HepG2 (cell line): ENCODE measurements around the gene LCE2A. TPM values are rescaled to one million over a fixed set of nuclear protein-coding genes. Genes with fewer than 3 reads are reported as not detected.

Source experiments
- ATAC-seq: fragments of 200-7000 bp; cut with Tn5 transposase; 3 replicates; pipeline ENCODE4 v1.9.1; 2020; ENCODE audit warnings: mild to moderate bottlenecking, moderate library complexity
- BruUV-seq: library from RNA; stranded (reverse); fragments of 400-500 nt; replicated peaks from 2 replicates; lab custom pipeline; 2021; lab: Mats Ljungman, UMichigan
- CTCF ChIA-PET: fragments of 300-600 bp; formaldehyde crosslinking; extraction: SDS; loops from one replicate; lab custom pipeline; 2021; ENCODE audit warnings: low total read pairs, inconsistent platforms, low intra/inter-chr PET ratio; lab: Yijun Ruan, JAX
- POLR2A ChIA-PET: fragments of 350-600 bp; sonication (Branson Sonifier 250); formaldehyde crosslinking; loops from one replicate; lab custom pipeline; 2020; ENCODE audit warnings: antibody characterized with exemption, inconsistent platforms; lab: Yijun Ruan, JAX
- DNase-seq: peaks from one replicate; pipeline ENCODE4 v3.0.0-alpha.2; 2015; ENCODE audit warnings: low spot score
- FAIRE-seq: peaks from 3 replicates; lab custom pipeline; 2011; peaks lifted over from hg19 to GRCh38; lab: Jason Lieb, UNC
- H2AFZ ChIP-seq: one replicate; pipeline ENCODE4 v1.6.1; 2011; ENCODE audit warnings: low read length, inconsistent platforms
- H3K27ac ChIP-seq: fragments of 300-600 bp; 3 replicates; pipeline ENCODE4 v1.8.0; 2011; ENCODE audit warnings: mixed run types, mild to moderate bottlenecking, mixed read lengths, low read length, inconsistent platforms; ENCODE audit not compliant: insufficient read depth; ENCODE audit errors: extremely low read length
- H3K27me3 ChIP-seq, 2 experiments: fragments of 200-600 bp in 1 of 2; 2 replicates in 1 of 2; 3 replicates in 1 of 2; pipeline versions ENCODE4 v1.6.0 to v1.8.0; 2011; ENCODE audit warnings: low read length in 2 of 2, mild to moderate bottlenecking in 2 of 2, moderate library complexity in 2 of 2, inconsistent platforms in 1 of 2; ENCODE audit not compliant: insufficient read depth in 2 of 2, control insufficient read depth in 1 of 2
- H3K36me3 ChIP-seq, 2 experiments: fragments of 200-600 bp in 1 of 2; replicated peaks in 1 of 2; 2 replicates in 1 of 2; 3 replicates in 1 of 2; pipeline versions ENCODE4 v1.5.1 to v1.8.0; 2011; ENCODE audit warnings: low read length in 2 of 2, inconsistent platforms in 1 of 2; ENCODE audit not compliant: insufficient read depth in 2 of 2, control insufficient read depth in 1 of 2
- H3K4me1 ChIP-seq: 2 replicates; pipeline ENCODE4 v1.5.1; 2012; ENCODE audit warnings: low read length, inconsistent platforms; ENCODE audit not compliant: insufficient read depth
- H3K4me2 ChIP-seq: 2 replicates; pipeline ENCODE4 v1.6.0; 2011; ENCODE audit warnings: low read depth, low read length, inconsistent platforms
- H3K4me3 ChIP-seq, 3 experiments: fragments of 200-600 bp in 1 of 3; sonication (generic), shearing (Covaris generic) in 1 of 3; replicated peaks in 1 of 3; 2 replicates each; pipeline ENCODE4 v1.5.1; 2011 to 2016; ENCODE audit warnings: low read length in 3 of 3, inconsistent platforms in 2 of 3, low read depth in 2 of 3, mild to moderate bottlenecking in 2 of 3, control low read depth in 1 of 3, mixed read lengths in 1 of 3; ENCODE audit not compliant: insufficient read depth in 1 of 3
- H3K79me2 ChIP-seq: one replicate; pipeline ENCODE4 v1.6.1; 2011; ENCODE audit warnings: low read length, inconsistent platforms; ENCODE audit not compliant: insufficient read depth
- H3K9ac ChIP-seq: 2 replicates; pipeline ENCODE4 v1.6.0; 2011; ENCODE audit warnings: mild to moderate bottlenecking, low read depth, low read length, inconsistent platforms; ENCODE audit not compliant: insufficient read depth
- H3K9me3 ChIP-seq: 2 replicates; pipeline ENCODE4 v1.5.1; 2012; ENCODE audit warnings: mild to moderate bottlenecking, low read length
- H4K20me1 ChIP-seq: 2 replicates; pipeline ENCODE4 v1.6.0; 2011; ENCODE audit warnings: inconsistent platforms, mild to moderate bottlenecking, low read length, moderate library complexity; ENCODE audit not compliant: insufficient read depth
- BHLHE40 ChIP-seq: IDR thresholded peaks from 2 replicates; pipeline ENCODE4 v1.6.1; 2011; ENCODE audit warnings: low read length, improper control_type of control experiment
- HDAC2 ChIP-seq: sonication (generic); formaldehyde crosslinking; IDR thresholded peaks from 2 replicates; pipeline ENCODE4 v1.4.0; 2020; ENCODE audit warnings: missing genetic modification reagents
- KAT7 ChIP-seq: IDR thresholded peaks from 2 replicates; pipeline ENCODE4 v1.6.1; 2018; ENCODE audit warnings: borderline replicate concordance, missing compliant biosample characterization
- KLF12 ChIP-seq: sonication (generic); formaldehyde crosslinking; IDR thresholded peaks from 2 replicates; pipeline ENCODE4 v1.4.0; 2020; ENCODE audit warnings: missing genetic modification reagents, borderline replicate concordance
- KLF9 ChIP-seq: IDR thresholded peaks from 2 replicates; pipeline ENCODE4 v1.6.1; 2016; ENCODE audit warnings: low read depth
- MIXL1 ChIP-seq: IDR thresholded peaks from 2 replicates; pipeline ENCODE4 v1.6.1; 2016
- ONECUT2 ChIP-seq: sonication (generic); formaldehyde crosslinking; IDR thresholded peaks from 2 replicates; pipeline ENCODE4 v1.4.0; 2020; ENCODE audit warnings: missing genetic modification reagents
- RORA ChIP-seq: sonication (generic); formaldehyde crosslinking; IDR thresholded peaks from 2 replicates; pipeline ENCODE4 v1.5.0; 2020; ENCODE audit warnings: mild to moderate bottlenecking, missing genetic modification reagents, moderate library complexity
- SNAI1 ChIP-seq: sonication (generic); formaldehyde crosslinking; IDR thresholded peaks from 2 replicates; pipeline ENCODE4 v1.5.0; 2020; ENCODE audit warnings: mild to moderate bottlenecking, missing genetic modification reagents, borderline replicate concordance
- SNAPC2 ChIP-seq: sonication (generic); formaldehyde crosslinking; IDR thresholded peaks from 2 replicates; pipeline ENCODE4 v1.8.1; 2022; ENCODE audit warnings: mild to moderate bottlenecking, missing genetic modification reagents
- ZBTB38 ChIP-seq: sonication (generic); formaldehyde crosslinking; IDR thresholded peaks from 2 replicates; pipeline ENCODE4 v1.5.1; 2020; ENCODE audit warnings: mild to moderate bottlenecking, missing genetic modification reagents
- ZNF3 ChIP-seq: IDR thresholded peaks from 2 replicates; pipeline ENCODE4 v1.7.0; 2017; ENCODE audit warnings: inconsistent platforms
- ZNF333 ChIP-seq: sonication (generic); formaldehyde crosslinking; IDR thresholded peaks from 2 replicates; pipeline ENCODE4 v1.4.0; 2020; ENCODE audit warnings: mild to moderate bottlenecking, missing genetic modification reagents, borderline replicate concordance
- ZNF382 ChIP-seq: sonication (generic); formaldehyde crosslinking; IDR thresholded peaks from 2 replicates; pipeline ENCODE4 v1.5.0; 2020; ENCODE audit warnings: missing genetic modification reagents, mild to moderate bottlenecking, borderline replicate concordance
- ZNF512 ChIP-seq: sonication (generic); formaldehyde crosslinking; IDR thresholded peaks from 2 replicates; pipeline ENCODE4 v1.4.0; 2020; ENCODE audit warnings: mild to moderate bottlenecking, missing genetic modification reagents
- in situ Hi-C: cut with HindIII; loops from 2 replicates; pipeline ENCODE4 v1.10.0; 2017; ENCODE audit warnings: low pct_unique_long_range_greater_than_20kb; ENCODE audit not compliant: extremely low pct_ligation_motif_present
- intact Hi-C: fragments of 100-400 bp; cut with micrococcal nuclease; formaldehyde crosslinking; loops from one replicate; pipeline ENCODE4 v1.10.0; 2022; ENCODE audit not compliant: unreplicated experiment
- polyA plus RNA-seq, 8 experiments: library from polyadenylated mRNA; depleted of rRNA in 3 of 8; stranded (reverse) in 7 of 8; unstranded in 1 of 8; fragments of >200 nt; fragmentation: Illumina TruSeq in 4 of 8; extraction: Trizol in 4 of 8; gene quantifications; 2 replicates each; pipeline versions ENCODE4 v1.2.1 to v1.2.3, GENCODE V29; 2011 to 2016; ENCODE audit warnings: low read depth in 4 of 8, missing spikeins in 1 of 8, mixed read lengths in 1 of 8; ENCODE audit not compliant: insufficient read depth in 1 of 8
- total RNA-seq, 5 experiments: library from RNA; depleted of rRNA; stranded (reverse); fragments of >200 nt; fragmentation: Illumina TruSeq; extraction: Trizol; gene quantifications; 2 replicates each; pipeline ENCODE4 v1.2.3, GENCODE V29; 2016; ENCODE audit warnings: low read depth in 1 of 5
- TF ChIP-seq, protein P1 (sequence below): sonication (generic); formaldehyde crosslinking; IDR thresholded peaks from 2 replicates; pipeline ENCODE4 v1.5.0; 2020; ENCODE audit warnings: mild to moderate bottlenecking, missing genetic modification reagents
- TF ChIP-seq, protein P2 (sequence below): sonication (generic); formaldehyde crosslinking; IDR thresholded peaks from 2 replicates; pipeline ENCODE4 v1.8.1; 2023; ENCODE audit warnings: mild to moderate bottlenecking, missing genetic modification reagents, borderline replicate concordance
- TF ChIP-seq, protein P3 (sequence below): sonication (generic); formaldehyde crosslinking; IDR thresholded peaks from 2 replicates; pipeline ENCODE4 v1.4.0; 2020; ENCODE audit warnings: missing genetic modification reagents, borderline replicate concordance

Gene LCE2A
- total and polyA plus RNA-seq, 2 of the 13 experiments (the other 11 are each of a cell fraction or from before 2014, with no cell fraction given) = not detected

DNA sequence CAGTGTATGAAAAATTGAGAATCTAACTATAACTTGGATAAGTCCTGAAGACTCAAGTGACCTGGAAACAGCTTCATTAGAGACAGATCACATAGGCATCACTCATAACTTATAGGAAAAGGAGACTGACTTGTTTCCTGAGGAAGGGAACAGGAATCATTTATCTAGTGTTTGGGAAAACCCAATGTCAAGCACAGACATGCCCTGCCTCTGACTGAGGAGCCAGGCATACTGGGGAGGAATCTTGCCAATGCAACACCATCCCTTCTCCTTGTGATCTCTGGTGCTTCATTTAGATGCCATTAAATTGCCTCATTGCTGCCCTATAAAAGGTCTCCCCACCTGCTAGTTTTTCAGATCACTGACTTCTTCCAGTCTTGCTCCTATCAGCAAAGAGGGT, 20.1 kb downstream of the LCE2A start (continued):
- TF ChIP-seq HDAC2 = no peak
- no peak for TF ChIP-seq ZNF333
- no peak for TF ChIP-seq KLF12 (CRISPR knock-in tag)
- TF ChIP-seq ZNF382 = no peak

DNA sequence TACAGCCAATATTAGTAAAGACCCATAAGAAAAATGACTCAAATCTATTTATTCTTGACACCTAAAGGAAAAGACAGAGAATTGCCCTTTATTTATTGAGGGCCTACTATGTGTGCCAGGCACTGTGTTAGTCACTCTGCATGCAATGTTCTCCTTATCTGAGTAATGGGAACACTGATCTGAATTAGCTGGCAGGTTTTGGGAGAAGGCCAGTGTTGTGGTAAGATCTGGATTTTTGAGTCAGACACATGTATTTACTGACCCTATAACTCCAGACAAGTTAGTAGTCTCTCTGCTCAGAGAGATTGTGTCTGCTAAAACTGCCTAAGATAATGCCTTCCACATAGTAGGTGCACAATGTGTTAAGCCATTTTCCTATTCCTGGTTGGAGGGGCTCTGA, 27.1 kb downstream of the LCE2A start:
- no peak overlapping the region for H3K4me2 ChIP-seq
- H3K9ac ChIP-seq = no peak overlapping the region
- no peaks in the 10 kb centered on the region for H4K20me1 ChIP-seq
- no peaks in the 10 kb centered on the region for H3K79me2 ChIP-seq
- H3K4me3 ChIP-seq = no peak overlapping the region
- in situ Hi-C loops = no loop called here
- H3K4me1 ChIP-seq = no peaks in the 10 kb centered on the region
- ATAC-seq (no peak), FAIRE-seq (no peak), DNase-seq (no peak)
- no peak overlapping the region for H3K27ac ChIP-seq
- CTCF ChIA-PET = no interaction called here
- intact Hi-C loops = no loop called here
- no peaks in the 10 kb centered on the region for H3K27me3 ChIP-seq
- H2AFZ ChIP-seq = no peak overlapping the region
- H3K36me3 ChIP-seq = no peaks in the 10 kb centered on the region
- H3K9me3 ChIP-seq = no peaks in the 10 kb centered on the region
- POLR2A ChIA-PET = no interaction called here
- no TSS peak for BruUV-seq
- TF ChIP-seq ZNF3 (CRISPR knock-in tag) (no peak), MIXL1 (CRISPR knock-in tag) (no peak), BHLHE40 (no peak), SNAPC2 (CRISPR knock-in tag) (no peak), SNAI1 (CRISPR knock-in tag) (no peak), KLF9 (CRISPR knock-in tag) (no peak), ZNF512 (CRISPR knock-in tag) (no peak), RORA (CRISPR knock-in tag) (no peak), ONECUT2 (no peak), KAT7 (CRISPR knock-in tag) (no peak), ZBTB38 (CRISPR knock-in tag) (no peak)
- TF ChIP-seq, protein P1, sequence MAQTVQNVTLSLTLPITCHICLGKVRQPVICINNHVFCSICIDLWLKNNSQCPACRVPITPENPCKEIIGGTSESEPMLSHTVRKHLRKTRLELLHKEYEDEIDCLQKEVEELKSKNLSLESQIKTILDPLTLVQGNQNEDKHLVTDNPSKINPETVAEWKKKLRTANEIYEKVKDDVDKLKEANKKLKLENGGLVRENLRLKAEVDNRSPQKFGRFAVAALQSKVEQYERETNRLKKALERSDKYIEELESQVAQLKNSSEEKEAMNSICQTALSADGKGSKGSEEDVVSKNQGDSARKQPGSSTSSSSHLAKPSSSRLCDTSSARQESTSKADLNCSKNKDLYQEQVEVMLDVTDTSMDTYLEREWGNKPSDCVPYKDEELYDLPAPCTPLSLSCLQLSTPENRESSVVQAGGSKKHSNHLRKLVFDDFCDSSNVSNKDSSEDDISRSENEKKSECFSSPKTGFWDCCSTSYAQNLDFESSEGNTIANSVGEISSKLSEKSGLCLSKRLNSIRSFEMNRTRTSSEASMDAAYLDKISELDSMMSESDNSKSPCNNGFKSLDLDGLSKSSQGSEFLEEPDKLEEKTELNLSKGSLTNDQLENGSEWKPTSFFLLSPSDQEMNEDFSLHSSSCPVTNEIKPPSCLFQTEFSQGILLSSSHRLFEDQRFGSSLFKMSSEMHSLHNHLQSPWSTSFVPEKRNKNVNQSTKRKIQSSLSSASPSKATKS (CRISPR knock-in tag) = no peak
- TF ChIP-seq, protein P2, sequence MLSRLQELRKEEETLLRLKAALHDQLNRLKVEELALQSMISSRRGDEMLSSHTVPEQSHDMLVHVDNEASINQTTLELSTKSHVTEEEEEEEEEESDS (CRISPR knock-in tag) = no peak
- TF ChIP-seq, protein P3, sequence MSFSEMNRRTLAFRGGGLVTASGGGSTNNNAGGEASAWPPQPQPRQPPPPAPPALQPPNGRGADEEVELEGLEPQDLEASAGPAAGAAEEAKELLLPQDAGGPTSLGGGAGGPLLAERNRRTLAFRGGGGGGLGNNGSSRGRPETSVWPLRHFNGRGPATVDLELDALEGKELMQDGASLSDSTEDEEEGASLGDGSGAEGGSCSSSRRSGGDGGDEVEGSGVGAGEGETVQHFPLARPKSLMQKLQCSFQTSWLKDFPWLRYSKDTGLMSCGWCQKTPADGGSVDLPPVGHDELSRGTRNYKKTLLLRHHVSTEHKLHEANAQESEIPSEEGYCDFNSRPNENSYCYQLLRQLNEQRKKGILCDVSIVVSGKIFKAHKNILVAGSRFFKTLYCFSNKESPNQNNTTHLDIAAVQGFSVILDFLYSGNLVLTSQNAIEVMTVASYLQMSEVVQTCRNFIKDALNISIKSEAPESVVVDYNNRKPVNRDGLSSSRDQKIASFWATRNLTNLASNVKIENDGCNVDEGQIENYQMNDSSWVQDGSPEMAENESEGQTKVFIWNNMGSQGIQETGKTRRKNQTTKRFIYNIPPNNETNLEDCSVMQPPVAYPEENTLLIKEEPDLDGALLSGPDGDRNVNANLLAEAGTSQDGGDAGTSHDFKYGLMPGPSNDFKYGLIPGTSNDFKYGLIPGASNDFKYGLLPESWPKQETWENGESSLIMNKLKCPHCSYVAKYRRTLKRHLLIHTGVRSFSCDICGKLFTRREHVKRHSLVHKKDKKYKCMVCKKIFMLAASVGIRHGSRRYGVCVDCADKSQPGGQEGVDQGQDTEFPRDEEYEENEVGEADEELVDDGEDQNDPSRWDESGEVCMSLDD (CRISPR knock-in tag) = no peak
